COLO668 (cell line): Measurements from ENCODE around the gene SAMD14.
"Not testable (repeated sequence)": the region's sequence is repeated elsewhere in the genome, so short reads cannot be mapped to it uniquely, and the experiment has no call there.

Source experiments
- DNase-seq: peaks from one replicate; lab custom pipeline; 2025; ENCODE audit not compliant: unreplicated experiment; lab: John Stamatoyannopoulos, UW

Gene SAMD14

GRCh38 chr17:50076591-50077235 is 53.2 kb downstream of the SAMD14 start:
- no peak for DNase-seq

DNA sequence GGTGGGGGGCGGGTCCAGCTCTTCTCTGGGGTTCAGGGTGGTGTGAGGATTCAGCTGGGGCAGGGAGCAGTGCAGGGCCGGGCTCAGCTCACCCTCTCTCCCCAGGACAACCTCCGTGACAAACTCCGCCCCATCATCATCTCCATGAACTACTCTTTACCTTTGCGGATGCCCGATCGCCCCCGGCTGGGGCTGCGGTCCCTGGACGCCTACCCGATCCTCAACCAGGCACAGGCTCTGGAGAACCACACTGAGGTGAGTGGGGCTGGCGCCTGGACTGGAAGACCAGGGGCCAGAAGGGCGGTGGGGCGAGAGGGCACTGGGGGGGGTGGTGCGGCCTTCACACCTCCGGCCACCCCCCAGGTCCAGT is 53.8 kb downstream of the SAMD14 start:
- DNase-seq = no peak

- no peak for DNase-seq
Measured at GRCh38 chr17:50075446-50076032, 54.4 kb downstream of the SAMD14 start.

GRCh38 chr17:50074227-50074626 is 55.7 kb downstream of the SAMD14 start:
- no peak for DNase-seq

GRCh38 chr17:50072925-50073324 is 57.0 kb downstream of the SAMD14 start:
- DNase-seq = no peak

DNA sequence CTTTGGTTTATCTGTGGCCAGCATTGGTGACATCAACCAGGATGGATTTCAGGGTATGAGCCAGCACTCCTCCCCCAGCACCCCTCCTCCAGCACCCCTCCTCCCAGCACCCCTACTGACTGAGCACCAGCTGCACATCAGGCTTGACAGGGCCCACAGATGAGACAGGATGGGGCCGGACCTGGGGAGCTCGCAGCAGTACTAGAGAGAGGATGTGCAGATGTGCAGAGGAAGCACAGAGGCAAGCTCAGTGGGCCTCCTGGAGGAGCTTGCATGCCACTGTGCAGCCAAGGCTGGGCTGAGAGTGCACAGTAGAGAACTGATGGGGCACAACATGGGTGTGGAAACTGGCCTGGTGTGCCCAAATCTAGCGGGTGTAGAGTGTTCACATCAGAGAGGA is 57.8 kb downstream of the SAMD14 start:
- DNase-seq = no peak

GRCh38 chr17:50071692-50072091 is 58.3 kb downstream of the SAMD14 start:
- DNase-seq = no peak

DNA sequence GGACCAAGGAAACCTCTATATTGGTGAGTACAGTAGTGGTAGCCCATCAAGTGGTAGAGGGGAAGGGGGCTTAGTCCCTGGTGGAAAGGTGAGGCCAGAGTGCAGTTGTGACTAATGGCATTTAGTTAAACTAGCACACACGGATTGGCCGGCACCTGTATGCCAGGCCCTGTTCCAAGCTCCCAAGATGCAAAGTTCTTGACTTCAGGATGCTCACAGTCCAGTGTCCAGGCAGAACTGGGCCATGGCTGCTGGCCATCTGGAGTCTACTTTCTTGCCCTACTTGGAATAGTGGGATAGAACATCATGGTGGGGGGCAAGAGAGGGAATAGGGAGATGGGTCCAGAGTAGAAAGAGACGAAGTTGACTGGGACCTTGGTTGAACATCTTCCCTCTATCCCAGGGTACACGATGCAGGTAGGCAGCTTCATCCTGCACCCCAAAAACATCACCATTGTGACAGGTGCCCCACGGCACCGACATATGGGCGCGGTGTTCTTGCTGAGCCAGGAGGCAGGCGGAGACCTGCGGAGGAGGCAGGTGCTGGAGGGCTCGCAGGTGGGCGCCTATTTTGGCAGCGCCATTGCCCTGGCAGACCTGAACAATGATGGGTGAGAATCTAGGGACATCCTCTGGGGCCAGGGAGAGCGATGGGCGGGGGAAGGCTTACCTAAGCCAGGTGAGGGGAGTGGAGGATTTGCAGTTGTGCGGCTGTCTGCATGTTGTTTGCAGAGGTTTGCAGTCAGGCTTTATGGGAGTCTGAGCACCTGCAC is 58.9 kb downstream of the SAMD14 start:
- DNase-seq = no peak

DNA sequence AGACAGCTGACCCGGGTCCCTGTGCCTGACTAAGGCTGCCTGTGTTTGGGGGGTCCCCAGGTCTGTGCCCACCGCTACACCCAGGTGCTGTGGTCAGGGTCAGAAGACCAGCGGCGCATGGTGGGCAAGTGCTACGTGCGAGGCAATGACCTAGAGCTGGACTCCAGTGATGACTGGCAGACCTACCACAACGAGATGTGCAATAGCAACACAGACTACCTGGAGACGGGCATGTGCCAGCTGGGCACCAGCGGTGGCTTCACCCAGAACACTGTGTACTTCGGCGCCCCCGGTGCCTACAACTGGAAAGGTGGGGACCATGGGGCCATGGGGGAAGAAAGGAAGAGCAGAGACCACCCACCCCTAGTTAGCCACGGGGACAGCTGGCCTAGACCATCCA is 62.0 kb downstream of the SAMD14 start:
- DNase-seq = no peak

DNA sequence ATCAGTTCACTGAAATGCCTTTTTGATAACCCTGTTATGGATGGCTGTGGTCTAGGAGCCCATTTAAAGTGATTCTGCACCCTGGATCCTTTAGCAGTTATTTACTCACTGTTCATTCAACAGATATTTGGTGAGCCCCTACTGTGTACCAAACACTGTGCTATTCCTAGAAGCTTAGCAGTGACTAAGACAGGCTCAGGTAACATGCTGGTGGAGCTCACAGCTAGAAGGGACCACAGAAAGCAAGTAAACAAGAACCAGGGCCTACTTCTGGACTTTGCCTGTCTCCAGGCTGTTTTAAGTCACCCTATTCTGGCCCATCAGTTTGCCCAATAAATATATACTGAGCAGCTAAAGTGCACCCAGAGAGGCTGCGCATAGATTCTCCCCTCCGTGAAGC is 63.0 kb downstream of the SAMD14 start:
- DNase-seq = no peak

GRCh38 chr17:50065056-50065455 is 64.9 kb downstream of the SAMD14 start:
- no peak for DNase-seq

- no peak for DNase-seq
Measured at GRCh38 chr17:50064253-50065001, 65.5 kb downstream of the SAMD14 start.

GRCh38 chr17:50063561-50064252 is 66.3 kb downstream of the SAMD14 start:
- DNase-seq = no peak

DNA sequence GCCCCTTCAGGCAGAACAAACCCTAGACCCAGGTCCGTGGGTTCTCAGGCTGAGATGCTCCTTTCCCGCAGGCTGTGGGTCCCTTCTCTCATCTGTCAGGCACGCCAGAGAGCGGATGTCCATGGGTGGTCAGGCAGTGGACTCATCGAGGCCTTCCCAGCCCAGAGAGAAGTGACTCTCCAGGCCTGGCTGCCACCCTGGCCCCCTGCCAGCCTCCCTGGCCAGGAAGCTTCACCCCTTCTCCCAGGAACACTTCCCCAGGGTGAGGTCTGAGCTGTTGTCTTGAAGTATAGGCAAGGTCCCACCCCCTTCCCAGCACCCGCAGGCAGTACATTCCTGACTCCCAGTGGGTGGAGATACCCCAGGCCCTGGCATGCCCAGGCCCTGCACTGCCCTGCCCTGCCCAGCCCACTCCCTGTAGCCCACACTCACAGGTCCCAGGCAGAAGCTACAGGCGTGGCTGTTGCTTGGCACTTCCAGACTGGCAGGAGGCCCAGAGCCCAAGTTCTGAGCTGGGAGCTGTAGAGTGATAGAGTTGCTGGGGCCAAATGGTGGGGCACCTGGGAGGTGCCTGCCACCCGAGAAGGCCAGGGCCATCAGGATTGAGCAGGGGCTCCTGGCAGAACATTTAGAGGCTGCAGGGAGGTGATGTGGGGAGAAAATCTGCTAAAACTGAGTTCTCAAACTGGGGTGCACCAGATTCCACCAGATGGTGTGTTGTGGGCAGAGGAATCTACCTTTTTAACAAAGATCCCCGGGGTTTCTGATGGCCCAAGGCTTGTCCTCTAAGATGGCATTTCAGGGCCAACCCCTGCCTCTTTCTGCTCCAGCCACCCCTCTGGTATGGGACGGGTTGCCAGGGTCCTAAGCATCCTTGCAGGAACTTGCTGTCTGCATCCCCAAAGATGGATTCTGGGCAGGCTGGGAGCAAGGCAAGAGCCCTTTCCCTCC is 67.4 kb downstream of the SAMD14 start:
- no peak for DNase-seq

- not testable (repeated sequence) for DNase-seq
Measured at GRCh38 chr17:50061713-50062045, 68.3 kb downstream of the SAMD14 start.

- no peak for DNase-seq
Measured at GRCh38 chr17:50060951-50061712, 68.8 kb downstream of the SAMD14 start.
